Measurements from ENCODE around the gene FOXO3B. TPM values are rescaled to one million over a fixed set of nuclear protein-coding genes. Genes with fewer than 3 reads are reported as not detected.
"Not testable (repeated sequence)": the region's sequence is repeated elsewhere in the genome, so short reads cannot be mapped to it uniquely, and the experiment has no call there.

Gene FOXO3B
- total RNA-seq: 0.36 TPM

- peak; percentile 93 for ATAC-seq
Observed at GRCh38 chr17:18681767-18682571, at the start of gene FOXO3B. Gene FOXO3B, minus strand, starts transcription at chr17:18682314. Its CDS starts 663 bp downstream, at chr17:18681651.

GRCh38 chr17:18723509-18723908 lies 41.4 kb upstream of the FOXO3B start:
- not testable (repeated sequence) for ATAC-seq

GRCh38 chr17:18722612-18723011 lies 40.5 kb upstream of the FOXO3B start:
- ATAC-seq: not testable (repeated sequence)

GRCh38 chr17:18721775-18722547 lies 39.8 kb upstream of the FOXO3B start:
- ATAC-seq: peak; percentile 61

- ATAC-seq: not testable (repeated sequence)
Observed at GRCh38 chr17:18719428-18720110, 37.5 kb upstream of the FOXO3B start.

GRCh38 chr17:18718643-18719427 lies 36.7 kb upstream of the FOXO3B start:
- ATAC-seq: peak; percentile 82

GRCh38 chr17:18712354-18712999 lies 30.4 kb upstream of the FOXO3B start:
- peak; percentile 49 for ATAC-seq

- not testable (repeated sequence) for ATAC-seq
Observed at GRCh38 chr17:18708215-18708614, 26.1 kb upstream of the FOXO3B start.

- ATAC-seq: not testable (repeated sequence)
Observed at GRCh38 chr17:18705955-18706354, 23.8 kb upstream of the FOXO3B start.

GRCh38 chr17:18698473-18699103 lies 16.5 kb upstream of the FOXO3B start:
- peak; percentile 16 for ATAC-seq

- not testable (repeated sequence) for ATAC-seq
Observed at GRCh38 chr17:18695143-18695542, 13.0 kb upstream of the FOXO3B start.

- ATAC-seq: not testable (repeated sequence)
Observed at GRCh38 chr17:18682668-18683067, 554 bp upstream of the FOXO3B start.

GRCh38 chr17:18677381-18677780 lies 4.7 kb downstream of the FOXO3B start:
- not testable (repeated sequence) for ATAC-seq

GRCh38 chr17:18676928-18677327 lies 5.2 kb downstream of the FOXO3B start:
- ATAC-seq: not testable (repeated sequence)

- ATAC-seq: peak; percentile 52
Observed at GRCh38 chr17:18672395-18673227, 9.5 kb downstream of the FOXO3B start.

GRCh38 chr17:18668625-18669024 lies 13.5 kb downstream of the FOXO3B start:
- ATAC-seq: not testable (repeated sequence)

- ATAC-seq: not testable (repeated sequence)
Observed at GRCh38 chr17:18667535-18667934, 14.6 kb downstream of the FOXO3B start.

GRCh38 chr17:18666326-18666725 lies 15.8 kb downstream of the FOXO3B start:
- not testable (repeated sequence) for ATAC-seq

- not testable (repeated sequence) for ATAC-seq
Observed at GRCh38 chr17:18661924-18662624, 20.0 kb downstream of the FOXO3B start.
